Right lung (tissue), 5 donors: ENCODE results near the gene PLD4. TPM values are rescaled to one million over a fixed set of nuclear protein-coding genes. Genes with fewer than 3 reads are reported as not detected.

ENCODE experiments used
- polyA plus RNA-seq, 5 donors: library from polyadenylated mRNA; unstranded; fragments of 120-200 nt; gene quantifications; one replicate each; pipeline versions ENCODE4 v1.2.1 to v1.2.3, GENCODE V29; 2013; ENCODE audit warnings: inconsistent platforms in 1 of 5, low replicate concordance in 1 of 5; ENCODE audit not compliant: insufficient read length in 5 of 5, insufficient read depth in 1 of 5

Gene PLD4
- polyA plus RNA-seq, 5 donors: 3.1 to 9.5 (median 4.1) TPM

Other genes with a start within 250 kb of the PLD4 start
- gene INF2, start 235.3 kb upstream of the PLD4 start, polyA plus RNA-seq: 10 to 100 TPM; 35.6 to 73.2 (median 52.3) TPM
- gene ADSS1, start 200.7 kb upstream of the PLD4 start, polyA plus RNA-seq: 10 to 100 TPM in 4 of 5 donors, 1 to 10 TPM in 1; 8.9 to 16.3 (median 11.6) TPM
- 100 to 1,000 TPM in 1 of 5 donors, 10 to 100 TPM in 4; 49.3 to 124 (median 71.4) TPM for gene SIVA1, start 171.7 kb upstream of the PLD4 start, polyA plus RNA-seq
- gene AKT1, start 129.1 kb upstream of the PLD4 start, polyA plus RNA-seq: 100 to 1,000 TPM; 124 to 240 (median 138) TPM
- 10 to 100 TPM in 1 of 5 donors, 1 to 10 TPM in 4; 6.1 to 11.9 (median 6.5) TPM for gene ZBTB42, start 123.8 kb upstream of the PLD4 start, polyA plus RNA-seq
- 10 to 100 TPM in 3 of 5 donors, 1 to 10 TPM in 2; 8.8 to 21.5 (median 11.2) TPM for gene CEP170B, start 59.6 kb upstream of the PLD4 start, polyA plus RNA-seq
- 1 to 10 TPM; 1.1 to 3.0 (median 2.3) TPM for gene AHNAK2, start 53.5 kb downstream of the PLD4 start, polyA plus RNA-seq
- gene CLBA1, start 60.9 kb downstream of the PLD4 start, polyA plus RNA-seq: 10 to 100 TPM; 10.8 to 19.8 (median 14.1) TPM
- 10 to 100 TPM; 18.5 to 26.6 (median 23.0) TPM for gene CDCA4, start 96.2 kb downstream of the PLD4 start, polyA plus RNA-seq
- gene GPR132, start 140.6 kb downstream of the PLD4 start, polyA plus RNA-seq: 1 to 10 TPM in 4 of 5 donors, under 1 TPM in 1; 0.99 to 1.9 (median 1.2) TPM
- 10 to 100 TPM; 10.2 to 20.0 (median 11.2) TPM for gene JAG2, start 243.9 kb downstream of the PLD4 start, polyA plus RNA-seq